Osteocyte (in vitro differentiated cells): ENCODE data around the gene EVC. TPM values are rescaled to one million over a fixed set of nuclear protein-coding genes. Genes with fewer than 3 reads are reported as not detected.

Source experiments
- DNase-seq: peaks from one replicate; pipeline ENCODE4 v3.0.0; 2021; ENCODE audit warnings: mixed read lengths; ENCODE audit not compliant: unreplicated experiment; ENCODE audit errors: extremely low spot score
- H3K27ac Mint-ChIP-seq: one replicate; pipeline ENCODE4 v1.8.0; 2021; ENCODE audit warnings: mild to moderate bottlenecking, mixed read lengths; ENCODE audit not compliant: unreplicated experiment
- H3K27me3 Mint-ChIP-seq: one replicate; pipeline ENCODE4 v1.8.0; 2021; ENCODE audit warnings: mixed read lengths; ENCODE audit not compliant: unreplicated experiment
- H3K36me3 Mint-ChIP-seq: one replicate; pipeline ENCODE4 v1.8.0; 2021; ENCODE audit warnings: mixed read lengths; ENCODE audit not compliant: unreplicated experiment
- H3K4me1 Mint-ChIP-seq: one replicate; pipeline ENCODE4 v1.8.0; 2021; ENCODE audit warnings: mixed read lengths; ENCODE audit not compliant: unreplicated experiment
- H3K4me3 Mint-ChIP-seq: one replicate; pipeline ENCODE4 v1.8.0; 2021; ENCODE audit warnings: mild to moderate bottlenecking, moderate library complexity, mixed read lengths; ENCODE audit not compliant: unreplicated experiment
- H3K9me3 Mint-ChIP-seq: one replicate; pipeline ENCODE4 v1.8.0; 2021; ENCODE audit warnings: mixed read lengths; ENCODE audit not compliant: unreplicated experiment
- total RNA-seq: library from RNA; stranded (reverse); gene quantifications from 2 replicates; pipeline ENCODE4 v1.2.1, GENCODE V29; 2021
- TF ChIP-seq, protein P1 (sequence below): fragments of 200-600 bp; sonication (generic); IDR thresholded peaks from 2 replicates; pipeline ENCODE4 v1.5.0; 2021; ENCODE audit warnings: antibody characterized with exemption, mild to moderate bottlenecking, moderate library complexity

The EVC gene
- total RNA-seq, 1 donor from 2014 or later, result 41.6 TPM

DNA sequence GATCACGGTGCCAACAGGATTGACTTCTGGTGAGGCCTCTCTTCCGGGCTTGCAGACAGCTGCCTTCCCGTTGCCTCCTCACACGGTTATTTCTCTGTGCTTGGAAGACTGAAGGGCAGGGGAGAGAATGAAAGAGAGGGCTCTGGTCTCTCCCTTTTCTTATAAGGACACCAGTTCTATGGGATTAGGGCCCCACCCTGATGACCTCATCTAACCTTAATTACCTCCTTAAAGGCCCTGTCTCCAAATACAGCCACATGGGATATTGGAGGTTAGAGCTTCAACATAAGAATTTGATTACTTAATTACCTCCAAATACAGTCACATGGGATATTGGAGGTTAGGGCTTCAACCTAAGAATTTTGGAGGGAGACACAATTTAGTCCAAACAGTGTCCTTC is 46.5 kb downstream of the EVC start:
- DNase-seq, result no peak
- Mint-ChIP-seq H3K36me3 (peaks cover 33% of the 10 kb centered on the region), H3K9me3 (no peaks in the 10 kb centered on the region), H3K27me3 (no peaks in the 10 kb centered on the region), H3K4me3 (no peak overlapping the region), H3K27ac (no peak overlapping the region), H3K4me1 (peaks cover 30% of the 10 kb centered on the region)
- TF ChIP-seq, protein P1, sequence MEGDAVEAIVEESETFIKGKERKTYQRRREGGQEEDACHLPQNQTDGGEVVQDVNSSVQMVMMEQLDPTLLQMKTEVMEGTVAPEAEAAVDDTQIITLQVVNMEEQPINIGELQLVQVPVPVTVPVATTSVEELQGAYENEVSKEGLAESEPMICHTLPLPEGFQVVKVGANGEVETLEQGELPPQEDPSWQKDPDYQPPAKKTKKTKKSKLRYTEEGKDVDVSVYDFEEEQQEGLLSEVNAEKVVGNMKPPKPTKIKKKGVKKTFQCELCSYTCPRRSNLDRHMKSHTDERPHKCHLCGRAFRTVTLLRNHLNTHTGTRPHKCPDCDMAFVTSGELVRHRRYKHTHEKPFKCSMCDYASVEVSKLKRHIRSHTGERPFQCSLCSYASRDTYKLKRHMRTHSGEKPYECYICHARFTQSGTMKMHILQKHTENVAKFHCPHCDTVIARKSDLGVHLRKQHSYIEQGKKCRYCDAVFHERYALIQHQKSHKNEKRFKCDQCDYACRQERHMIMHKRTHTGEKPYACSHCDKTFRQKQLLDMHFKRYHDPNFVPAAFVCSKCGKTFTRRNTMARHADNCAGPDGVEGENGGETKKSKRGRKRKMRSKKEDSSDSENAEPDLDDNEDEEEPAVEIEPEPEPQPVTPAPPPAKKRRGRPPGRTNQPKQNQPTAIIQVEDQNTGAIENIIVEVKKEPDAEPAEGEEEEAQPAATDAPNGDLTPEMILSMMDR, result no peak

DNA sequence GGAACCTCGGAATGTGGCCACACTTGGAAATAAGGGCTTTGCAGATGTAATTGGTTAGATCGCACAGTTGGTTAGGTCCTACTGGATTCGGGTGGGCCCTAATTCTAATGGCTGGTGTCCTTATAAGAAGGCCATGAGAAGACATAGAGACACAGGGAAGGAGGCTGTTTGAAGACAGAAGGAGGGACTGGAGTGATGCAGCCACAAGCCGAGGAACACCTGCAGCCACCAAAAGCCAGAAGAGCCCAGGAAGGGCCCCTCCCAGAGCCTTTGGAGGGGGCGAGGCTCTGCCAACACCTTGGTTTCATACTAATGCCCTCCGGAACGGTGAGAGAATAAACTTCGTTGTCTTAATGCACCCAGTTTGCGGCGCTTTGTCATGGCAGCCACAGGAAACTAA is 47.0 kb downstream of the EVC start:
- peak; percentile 38 for DNase-seq
- H3K4me1 Mint-ChIP-seq, result peaks cover 27% of the 10 kb centered on the region

GRCh38 chr4:5758741-5759140 is 47.7 kb downstream of the EVC start:
- Mint-ChIP-seq H3K4me1 (peaks cover 20% of the 10 kb centered on the region), H3K4me3 (no peak overlapping the region), H3K36me3 (peaks cover 32% of the 10 kb centered on the region), H3K9me3 (no peaks in the 10 kb centered on the region), H3K27me3 (no peaks in the 10 kb centered on the region), H3K27ac (no peak overlapping the region)
- DNase-seq, result peak; percentile 19
- TF ChIP-seq, protein P1, result no peak

More for the DNA sequence above, 47.0 kb downstream of the EVC start:
- TF ChIP-seq, protein P1, result no peak
- H3K9me3 Mint-ChIP-seq, result no peaks in the 10 kb centered on the region
- H3K36me3 Mint-ChIP-seq, result peaks cover 33% of the 10 kb centered on the region
- H3K27me3 Mint-ChIP-seq, result no peaks in the 10 kb centered on the region
- H3K4me3 Mint-ChIP-seq, result no peak overlapping the region
- no peak overlapping the region for H3K27ac Mint-ChIP-seq

DNA sequence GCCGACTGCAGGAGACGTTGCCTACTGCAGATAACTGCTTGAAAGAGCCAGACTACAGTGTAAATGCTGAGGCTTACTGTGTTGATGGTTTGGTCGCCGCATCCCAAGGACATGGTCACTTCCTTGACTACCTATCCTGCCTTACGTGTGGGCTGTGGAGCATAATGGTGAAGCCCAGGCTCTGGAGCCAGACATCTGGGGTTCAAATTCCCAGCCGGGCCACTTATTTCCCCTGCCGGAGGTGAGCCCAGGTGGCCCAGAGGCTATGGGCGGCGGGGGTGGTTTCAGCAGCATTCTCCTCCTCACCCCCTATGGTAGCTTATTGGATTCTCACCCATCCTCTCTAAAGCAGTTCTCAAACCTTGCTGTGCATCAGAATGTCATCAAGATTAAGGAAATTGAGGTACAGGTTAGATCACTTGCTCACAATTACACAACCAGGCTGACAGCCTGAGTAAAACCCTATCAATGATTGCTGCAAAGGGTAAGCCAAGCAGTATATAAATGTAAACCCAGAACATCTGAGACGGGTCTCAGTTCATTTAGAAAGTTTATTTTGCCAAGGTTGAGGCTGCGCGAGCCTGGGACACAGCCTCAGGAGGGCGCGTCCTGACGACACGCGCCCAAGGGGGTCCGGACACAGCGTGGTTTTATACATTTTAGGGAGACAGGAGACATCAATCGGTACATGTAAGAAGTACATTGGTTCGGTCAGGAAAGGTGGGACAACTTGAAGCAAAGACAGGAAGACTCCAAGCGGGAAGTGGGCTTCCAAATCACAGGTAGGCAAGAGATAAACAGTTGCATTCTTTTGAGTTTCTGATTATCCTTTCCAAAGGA is 48.5 kb downstream of the EVC start:
- peaks cover 27% of the 10 kb centered on the region for H3K36me3 Mint-ChIP-seq
- DNase-seq, result peak; percentile 67
- TF ChIP-seq, protein P1, result no peak
- no peak overlapping the region for H3K4me3 Mint-ChIP-seq
- H3K4me1 Mint-ChIP-seq, result peaks cover 17% of the 10 kb centered on the region
- H3K27me3 Mint-ChIP-seq, result no peaks in the 10 kb centered on the region
- H3K9me3 Mint-ChIP-seq, result no peaks in the 10 kb centered on the region
- H3K27ac Mint-ChIP-seq, result no peak overlapping the region

- Mint-ChIP-seq H3K36me3 (peaks cover 24% of the 10 kb centered on the region), H3K27me3 (no peaks in the 10 kb centered on the region), H3K4me1 (peaks cover 17% of the 10 kb centered on the region), H3K27ac (no peak overlapping the region), H3K9me3 (no peaks in the 10 kb centered on the region), H3K4me3 (no peak overlapping the region)
- peak; percentile 15 for DNase-seq
- TF ChIP-seq, protein P1, result no peak
Measured at GRCh38 chr4:5760246-5760645, 49.2 kb downstream of the EVC start.
